Measurements from ENCODE around the gene TBC1D5.

TBC1D5 gene

GRCh38 chr3:17340693-17341092 is 401.7 kb downstream of the TBC1D5 start:
- no peak for DNase-seq

DNA sequence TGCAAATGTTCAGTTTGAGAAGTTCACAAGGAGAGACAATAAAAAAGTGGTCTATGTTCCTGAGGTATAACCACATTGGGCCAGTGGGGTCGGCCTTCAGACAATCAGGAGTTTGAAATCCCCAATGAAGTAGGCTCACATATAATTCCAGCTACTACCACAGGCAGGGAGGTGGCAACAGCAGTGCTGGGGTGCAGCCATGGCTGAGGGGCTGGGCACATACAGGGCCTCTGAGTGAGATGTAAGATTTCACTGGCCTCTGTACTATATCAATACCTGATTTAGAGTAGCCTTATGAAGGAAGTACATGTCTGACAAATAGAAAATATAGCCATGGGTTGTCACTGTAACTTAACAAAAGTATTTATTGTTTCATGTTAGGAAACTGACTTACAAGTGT is 402.2 kb downstream of the TBC1D5 start:
- DNase-seq = no peak

GRCh38 chr3:17339132-17339575 is 403.3 kb downstream of the TBC1D5 start:
- no peak for DNase-seq

DNA sequence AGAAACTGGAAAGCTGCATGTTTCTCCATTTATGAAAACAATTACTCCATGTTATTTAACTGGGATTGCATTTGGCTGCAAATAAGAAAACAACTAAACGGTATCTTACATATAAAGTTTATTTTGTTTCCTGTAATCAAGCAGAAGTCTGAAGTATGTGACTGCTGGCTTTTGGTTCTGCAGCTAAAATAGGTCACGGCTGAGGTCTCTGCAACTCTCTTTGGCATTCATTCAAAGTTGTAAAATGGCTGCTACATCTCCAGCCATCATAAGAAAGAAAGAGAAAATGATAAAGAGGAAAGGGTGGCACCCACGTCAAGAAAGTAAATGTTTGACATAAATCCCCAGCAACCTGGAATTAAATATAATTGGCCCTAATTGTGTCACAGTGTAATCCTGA is 406.1 kb downstream of the TBC1D5 start:
- no peak for DNase-seq

DNA sequence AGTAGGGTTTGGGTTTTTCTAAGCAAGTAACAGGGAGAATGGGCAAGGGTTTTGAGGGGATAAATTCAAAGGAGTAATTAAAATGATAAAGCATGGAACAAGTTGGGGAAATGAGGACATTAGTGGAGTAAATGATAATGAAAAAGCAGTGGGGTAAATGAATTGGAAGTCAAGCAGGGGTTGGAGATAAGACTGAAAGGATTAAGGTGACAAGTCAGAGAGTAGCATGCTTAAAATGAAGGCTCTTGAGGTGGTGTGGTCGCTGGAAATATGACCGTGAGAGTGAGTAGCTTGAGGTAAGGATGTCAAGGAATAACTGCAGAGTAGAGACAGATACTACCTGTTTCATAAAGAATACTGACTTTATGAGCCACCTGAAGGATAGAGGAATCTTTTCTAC is 408.5 kb downstream of the TBC1D5 start:
- DNase-seq = no peak

DNA sequence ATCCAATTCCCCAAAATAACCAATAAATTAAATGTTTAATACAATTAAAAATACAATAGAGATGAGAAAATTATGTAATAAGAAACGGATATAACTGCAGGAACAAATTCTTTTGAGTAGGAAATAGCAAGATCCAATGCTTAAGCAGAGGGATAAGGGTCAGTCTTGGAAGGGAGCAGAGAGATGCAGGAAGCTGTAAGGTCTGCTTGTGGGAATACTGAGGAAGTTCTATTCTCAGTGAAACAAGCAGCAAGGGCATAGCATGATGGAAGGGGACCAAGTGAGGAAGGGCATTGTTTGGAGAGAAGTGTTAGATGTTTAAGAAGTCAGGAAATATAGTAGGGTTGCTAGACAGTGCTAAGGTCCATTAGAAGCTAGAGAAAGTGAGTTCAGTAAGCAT is 409.0 kb downstream of the TBC1D5 start:
- no peak for DNase-seq

GRCh38 chr3:17330660-17331059 is 411.8 kb downstream of the TBC1D5 start:
- no peak for DNase-seq

DNA sequence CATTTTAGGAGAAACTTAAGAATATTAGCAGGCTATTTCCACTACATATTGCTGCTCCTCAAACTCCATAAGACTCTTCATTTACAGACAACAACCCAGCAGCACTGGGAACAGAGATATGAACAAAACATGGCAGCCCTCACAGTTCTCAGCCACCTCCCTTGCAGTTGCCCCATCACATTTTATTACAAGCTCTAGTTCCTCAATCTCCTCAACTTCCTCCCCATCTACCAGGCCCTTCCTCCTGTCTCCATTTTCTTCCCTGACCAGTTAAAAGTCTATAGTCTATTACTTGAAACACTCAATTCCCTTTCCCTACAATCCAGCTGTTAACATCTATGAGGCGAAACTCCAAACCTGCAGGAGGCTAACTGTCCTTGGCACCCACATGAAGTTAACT is 412.5 kb downstream of the TBC1D5 start:
- no peak for DNase-seq

- DNase-seq = peak in 1 of 5 experiments; percentile 65
Observed at GRCh38 chr3:17322106-17322793, 420.2 kb downstream of the TBC1D5 start.

GRCh38 chr3:17320266-17320665 is 422.2 kb downstream of the TBC1D5 start:
- no peak for DNase-seq

DNA sequence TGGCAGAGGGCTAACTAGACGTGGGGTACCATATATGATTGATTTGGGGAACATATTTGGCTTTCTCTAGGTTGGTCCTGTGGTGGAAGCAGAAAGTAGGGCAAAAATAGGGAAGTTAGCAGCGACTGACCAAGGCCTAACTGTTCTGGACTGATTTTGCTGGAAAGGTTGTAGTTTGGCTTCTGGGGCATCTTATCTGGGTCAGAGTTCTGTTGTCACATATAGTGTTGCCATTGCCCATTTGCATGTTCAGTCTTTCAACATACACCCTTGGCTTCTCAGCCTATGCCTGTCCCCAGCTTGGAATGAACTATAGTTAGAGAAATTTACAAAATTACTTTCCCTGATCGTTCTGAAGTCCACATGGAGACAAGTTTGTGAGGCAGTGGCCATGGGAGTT is 426.5 kb downstream of the TBC1D5 start:
- DNase-seq = no peak

DNA sequence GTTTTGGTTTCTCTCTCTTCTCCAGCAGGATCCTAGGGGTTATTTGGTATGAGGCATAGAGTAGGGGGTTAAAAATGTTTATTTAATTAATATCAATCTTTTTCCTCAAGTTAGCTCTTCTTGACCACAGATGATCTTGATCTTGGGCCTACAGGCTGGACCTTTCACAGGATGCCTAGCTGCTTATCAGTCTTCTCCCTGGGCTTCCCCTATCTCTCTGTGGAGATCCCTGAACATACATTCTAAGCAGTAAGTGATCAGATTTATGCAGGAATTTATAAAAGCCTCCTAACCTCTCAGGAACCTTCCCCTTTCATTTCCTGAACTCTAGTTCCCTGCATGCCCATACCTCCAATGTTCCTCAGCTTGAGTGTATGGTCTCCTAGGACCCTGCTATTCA is 428.3 kb downstream of the TBC1D5 start:
- DNase-seq = no peak

DNA sequence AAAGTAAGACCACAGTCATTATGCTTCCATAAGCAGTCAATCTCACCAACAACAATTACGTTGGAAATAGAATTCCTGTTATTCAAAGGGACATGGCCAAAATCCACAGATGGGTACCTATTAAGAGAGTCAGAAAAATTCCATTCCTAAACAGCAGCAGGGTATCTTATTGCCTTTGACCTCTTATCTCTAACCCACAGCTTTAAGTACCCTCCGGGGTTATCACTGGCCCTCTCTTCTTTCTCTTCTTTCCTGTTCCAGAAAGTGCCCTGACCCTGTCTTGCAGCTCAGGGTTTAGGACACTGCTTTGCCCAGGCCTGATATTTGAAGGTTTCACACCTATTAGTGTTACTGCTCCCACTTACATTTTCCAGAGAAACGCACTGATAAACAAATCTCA is 428.7 kb downstream of the TBC1D5 start:
- no peak for DNase-seq

- no peak for DNase-seq
Observed at GRCh38 chr3:17310983-17311382, 431.4 kb downstream of the TBC1D5 start.

DNA sequence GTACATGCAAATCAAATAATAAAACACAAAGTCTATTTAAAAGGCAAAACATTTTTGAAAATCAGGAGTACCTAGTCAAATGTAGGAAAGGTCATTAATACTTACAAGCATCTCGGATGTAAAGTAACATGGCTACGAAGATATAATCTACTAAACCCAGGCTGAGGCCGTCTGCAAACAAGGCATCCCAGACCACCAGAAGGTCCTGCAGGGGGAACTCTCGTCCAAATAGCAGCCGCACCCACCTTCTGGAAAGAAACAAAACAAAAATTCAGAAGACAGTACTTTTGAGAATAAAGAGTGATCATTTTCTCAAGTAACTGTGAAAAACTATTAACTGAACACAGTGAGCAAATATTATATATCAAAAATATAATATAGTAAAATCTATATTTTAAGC is 434.5 kb downstream of the TBC1D5 start:
- DNase-seq = no peak

- no peak for DNase-seq
Observed at GRCh38 chr3:17307482-17307881, 434.9 kb downstream of the TBC1D5 start.

DNA sequence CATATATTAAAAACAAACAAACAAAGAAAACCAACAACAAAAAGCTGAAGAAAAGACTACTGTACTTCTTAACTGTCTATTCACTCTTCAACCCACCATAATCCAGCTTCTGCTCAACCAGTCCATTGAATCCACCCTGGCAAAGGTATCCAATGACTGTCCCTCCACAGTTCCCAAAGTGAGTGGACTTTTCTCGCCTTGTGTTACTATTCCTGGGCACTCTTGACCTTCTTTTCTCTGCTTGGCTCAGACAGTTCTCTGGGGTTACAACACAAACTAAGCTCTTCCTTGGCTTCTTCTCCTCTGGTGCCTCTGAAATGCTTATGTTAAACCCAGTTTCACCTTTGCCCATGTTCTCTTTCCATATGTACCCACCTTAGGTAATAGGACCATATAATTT is 437.5 kb downstream of the TBC1D5 start:
- DNase-seq = no peak

GRCh38 chr3:17302774-17303173 is 439.7 kb downstream of the TBC1D5 start:
- no peak for DNase-seq

GRCh38 chr3:17302170-17302569 is 440.3 kb downstream of the TBC1D5 start:
- no peak for DNase-seq

DNA sequence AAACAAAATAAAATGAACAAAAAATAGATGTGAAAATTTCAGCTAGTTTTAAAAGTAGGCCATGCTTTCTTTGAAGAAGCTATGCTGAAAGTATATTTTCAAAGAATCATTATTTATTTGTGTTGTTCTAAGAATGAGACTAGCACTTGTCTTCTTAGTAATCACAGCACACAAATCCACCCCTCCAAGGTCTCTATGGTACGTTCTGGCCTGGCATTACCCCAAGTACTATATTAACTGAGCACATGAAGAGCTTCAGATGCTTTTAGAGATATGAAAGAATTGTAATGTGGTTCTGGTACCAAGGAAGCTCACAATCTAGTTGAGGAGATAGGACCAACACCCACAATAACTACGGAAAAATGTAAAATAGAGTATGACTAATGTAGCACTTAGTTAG is 441.2 kb downstream of the TBC1D5 start:
- peak in 1 of 5 experiments; percentile 47 for DNase-seq

- peak in 1 of 5 experiments; percentile 14 for DNase-seq
Observed at GRCh38 chr3:17300441-17300840, 442.0 kb downstream of the TBC1D5 start.

- DNase-seq = no peak
Observed at GRCh38 chr3:17298038-17298437, 444.4 kb downstream of the TBC1D5 start.

DNA sequence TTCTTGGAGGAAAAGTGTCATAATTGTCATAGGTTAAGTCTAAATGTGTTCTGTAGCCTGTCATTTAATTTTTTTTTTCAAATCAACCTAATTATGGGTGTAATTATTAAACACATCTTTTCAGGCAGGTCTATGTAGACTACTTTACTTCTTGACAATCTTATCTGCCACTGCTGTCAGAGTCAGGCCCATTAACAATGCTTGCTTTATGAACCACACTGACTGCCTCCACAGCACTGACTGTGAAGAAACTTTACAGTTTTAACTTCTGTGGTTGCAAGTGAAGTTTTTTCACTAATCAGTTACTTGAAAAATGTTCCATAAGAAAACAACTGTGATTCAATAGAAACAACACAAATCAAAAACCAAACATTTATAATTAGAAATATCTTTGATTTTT is 449.9 kb downstream of the TBC1D5 start:
- no peak for DNase-seq

- DNase-seq = no peak
Observed at GRCh38 chr3:17290894-17291293, 451.5 kb downstream of the TBC1D5 start.

GRCh38 chr3:17288839-17289399 is 453.5 kb downstream of the TBC1D5 start:
- DNase-seq = no peak

Data from T-helper 2 cell (primary cell).